ENCODE data around the gene CD81. TPM values are rescaled to one million over a fixed set of nuclear protein-coding genes. Genes with fewer than 3 reads are reported as not detected.

Gene CD81
- total RNA-seq, 1 experiment from 2014 or later = 237 TPM

DNA sequence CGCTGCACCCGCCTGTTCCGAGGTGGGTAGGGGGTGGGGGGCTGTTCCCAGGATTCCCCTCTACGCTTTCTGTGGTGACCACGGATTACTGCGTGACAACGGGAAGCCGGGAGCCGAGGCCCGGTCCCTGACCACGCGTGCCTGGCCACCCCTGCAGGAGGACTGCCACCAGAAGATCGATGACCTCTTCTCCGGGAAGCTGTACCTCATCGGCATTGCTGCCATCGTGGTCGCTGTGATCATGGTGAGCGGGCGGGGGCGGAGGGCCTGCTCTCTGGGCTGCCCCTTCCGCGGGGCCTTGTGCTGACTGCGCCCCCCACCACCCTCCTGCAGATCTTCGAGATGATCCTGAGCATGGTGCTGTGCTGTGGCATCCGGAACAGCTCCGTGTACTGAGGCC is 19.4 kb downstream of the CD81 start:
- no peak overlapping the region for H3K27ac Mint-ChIP-seq
- ATAC-seq = no peak
- no peaks in the 10 kb centered on the region for H3K9me3 Mint-ChIP-seq
- H3K4me3 Mint-ChIP-seq = no peak overlapping the region
- ChIA-PET POLR2A (no interaction called here), CTCF (interaction anchor here (6.2 kb wide), 1 partner anchor 91 kb away, joined by 62 read pairs; no protein-coding TSS in a partner anchor)
- peaks cover 4% of the 10 kb centered on the region; the same call in 1 of the 2 replicates for H3K4me1 Mint-ChIP-seq
- H3K36me3 Mint-ChIP-seq = peaks cover 9% of the 10 kb centered on the region
- DNase-seq (ENCODE audit: low spot score) = no peak
- no peaks in the 10 kb centered on the region for H3K27me3 Mint-ChIP-seq (ENCODE audit: low read depth)
- TF ChIP-seq CBFB (CRISPR knock-in tag; IDR thresholded peaks at IDR 0.05; ENCODE audit: low read depth) (no peak), STAT6 (CRISPR knock-in tag; conservative IDR thresholded peaks at IDR 0.05; ENCODE audit: low read depth) (no peak), ZNF396 (CRISPR knock-in tag; IDR thresholded peaks at IDR 0.05; ENCODE audit: borderline replicate concordance) (no peak), ZNF219 (CRISPR knock-in tag; IDR thresholded peaks at IDR 0.05; ENCODE audit: borderline replicate concordance) (no peak), ZNF671 (CRISPR knock-in tag; IDR thresholded peaks at IDR 0.05) (no peak), OVOL2 (CRISPR knock-in tag; IDR thresholded peaks at IDR 0.05; ENCODE audit: borderline replicate concordance) (no peak), ATF2 (CRISPR knock-in tag; IDR thresholded peaks at IDR 0.05; ENCODE audit: borderline replicate concordance, low read depth) (no peak), SOX15 (CRISPR knock-in tag; IDR thresholded peaks at IDR 0.05) (no peak)
- TF ChIP-seq, protein P1, sequence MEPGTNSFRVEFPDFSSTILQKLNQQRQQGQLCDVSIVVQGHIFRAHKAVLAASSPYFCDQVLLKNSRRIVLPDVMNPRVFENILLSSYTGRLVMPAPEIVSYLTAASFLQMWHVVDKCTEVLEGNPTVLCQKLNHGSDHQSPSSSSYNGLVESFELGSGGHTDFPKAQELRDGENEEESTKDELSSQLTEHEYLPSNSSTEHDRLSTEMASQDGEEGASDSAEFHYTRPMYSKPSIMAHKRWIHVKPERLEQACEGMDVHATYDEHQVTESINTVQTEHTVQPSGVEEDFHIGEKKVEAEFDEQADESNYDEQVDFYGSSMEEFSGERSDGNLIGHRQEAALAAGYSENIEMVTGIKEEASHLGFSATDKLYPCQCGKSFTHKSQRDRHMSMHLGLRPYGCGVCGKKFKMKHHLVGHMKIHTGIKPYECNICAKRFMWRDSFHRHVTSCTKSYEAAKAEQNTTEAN (CRISPR knock-in tag; IDR thresholded peaks at IDR 0.05) = no peak

- Mint-ChIP-seq H3K4me1 (peaks cover 5% of the 10 kb centered on the region; the same call in 1 of the 2 replicates), H3K36me3 (peaks cover 9% of the 10 kb centered on the region), H3K27me3 (ENCODE audit: low read depth) (no peaks in the 10 kb centered on the region), H3K9me3 (no peaks in the 10 kb centered on the region), H3K4me3 (no peak overlapping the region), H3K27ac (no peak overlapping the region)
- DNase-seq (ENCODE audit: low spot score) (no peak), ATAC-seq (no peak)
- POLR2A ChIA-PET = no interaction called here
- CTCF ChIA-PET = interaction anchor here (6.2 kb wide), 1 partner anchor 92 kb away, joined by 62 read pairs; no protein-coding TSS in a partner anchor
- TF ChIP-seq SP1 (CRISPR knock-in tag; conservative IDR thresholded peaks at IDR 0.05) = no peak
- no peak for TF ChIP-seq ARID4B (CRISPR knock-in tag; IDR thresholded peaks at IDR 0.05; ENCODE audit: borderline replicate concordance)
- TF ChIP-seq, protein P1 (CRISPR knock-in tag; IDR thresholded peaks at IDR 0.05) = no peak
- no peak for TF ChIP-seq ZNF232 (CRISPR knock-in tag; IDR thresholded peaks at IDR 0.05)
- TF ChIP-seq CDX4 (CRISPR knock-in tag; IDR thresholded peaks at IDR 0.05; ENCODE audit: borderline replicate concordance) = no peak
- no peak for TF ChIP-seq ZNF396 (CRISPR knock-in tag; IDR thresholded peaks at IDR 0.05; ENCODE audit: borderline replicate concordance)
- no peak for TF ChIP-seq IRF2 (CRISPR knock-in tag; IDR thresholded peaks at IDR 0.05; ENCODE audit: borderline replicate concordance, low read depth)
- TF ChIP-seq OVOL2 (CRISPR knock-in tag; IDR thresholded peaks at IDR 0.05; ENCODE audit: borderline replicate concordance) = no peak
- TF ChIP-seq NFATC4 (CRISPR knock-in tag; IDR thresholded peaks at IDR 0.05) = no peak
- TF ChIP-seq ZNF219 (CRISPR knock-in tag; IDR thresholded peaks at IDR 0.05; ENCODE audit: borderline replicate concordance) = no peak
- no peak for TF ChIP-seq CREM (CRISPR knock-in tag; IDR thresholded peaks at IDR 0.05)
- TF ChIP-seq CREB1 (CRISPR knock-in tag; IDR thresholded peaks at IDR 0.05) = no peak
- no peak for TF ChIP-seq ZNF425 (CRISPR knock-in tag; conservative IDR thresholded peaks at IDR 0.05)
Observed at GRCh38 chr11:2397005-2397404, 19.9 kb downstream of the CD81 start.

Data from WTC11 (cell line).